GM12874 (cell line): ENCODE results near the gene MRPS7.

Experiments
- CTCF ChIP-seq: IDR thresholded peaks from 2 replicates; pipeline ENCODE4 v1.5.1; 2011; ENCODE audit warnings: low read depth, mild to moderate bottlenecking, control low read depth, low read length, moderate library complexity; ENCODE audit not compliant: insufficient read depth

The MRPS7 gene

GRCh38 chr17:75231071-75231470 is 30.6 kb upstream of the MRPS7 start:
- no peak for TF ChIP-seq CTCF

- TF ChIP-seq CTCF, result no peak
These were observed 29.8 kb upstream of the MRPS7 start for GRCh38 chr17:75231741-75232464.

- TF ChIP-seq CTCF, result no peak
These were observed 28.9 kb upstream of the MRPS7 start for GRCh38 chr17:75232786-75233185.

GRCh38 chr17:75237100-75238014 is 24.3 kb upstream of the MRPS7 start:
- TF ChIP-seq CTCF, result no peak

- TF ChIP-seq CTCF, result no peak
These were observed 23.6 kb upstream of the MRPS7 start for GRCh38 chr17:75238020-75238580.

- peak; percentile 87 for TF ChIP-seq CTCF
These were observed 22.9 kb upstream of the MRPS7 start for GRCh38 chr17:75238684-75239191.

GRCh38 chr17:75239214-75239613 is 22.5 kb upstream of the MRPS7 start:
- TF ChIP-seq CTCF, result no peak
